Measurements from ENCODE around the gene USP35. TPM values are rescaled to one million over a fixed set of nuclear protein-coding genes. Genes with fewer than 3 reads are reported as not detected.

The USP35 gene
- total and polyA plus RNA-seq, 12 donors, result 3.6 to 7.3 (median 5.2) TPM

GRCh38 chr11:78262238-78262637 lies 73.5 kb downstream of the USP35 start:
- no peak for DNase-seq
- Histone ChIP-seq H3K27me3 (no peaks in the 10 kb centered on the region), H3K4me1 (peaks cover 5 to 65% (median 33%) of the 10 kb centered on the region in 9 donors), H3K9me3 (no peaks in the 10 kb centered on the region), H3K4me3 (no peak overlapping the region), H3K36me3 (no peaks in the 10 kb centered on the region), H3K27ac (peak overlapping the region in 1 of 10 donors; percentile 43)
- intact Hi-C loops (cut with DNase I), result loop anchor here in 1 of 10 donors (10.0 kb wide), 1 partner anchor 83 kb away; no protein-coding TSS in a partner anchor
- 73 to 74% methylated on average over 5 of the region's 5 CpGs for WGBS, 2 donors
- peak in 3 of 8 donors; percentile 12 to 41 (median 41) for ATAC-seq
- no peak for TF ChIP-seq CTCF (IDR thresholded peaks at IDR 0.05)

GRCh38 chr11:78262691-78263090 lies 74.0 kb downstream of the USP35 start:
- intact Hi-C loops (cut with DNase I), result loop anchor here in 1 of 10 donors (10.0 kb wide), 1 partner anchor 82 kb away; no protein-coding TSS in a partner anchor
- DNase-seq (no peak), ATAC-seq (no peak)
- no peaks in the 10 kb centered on the region for H3K36me3 ChIP-seq
- H3K9me3 ChIP-seq, result no peaks in the 10 kb centered on the region
- H3K4me1 ChIP-seq, result peaks cover 5 to 65% (median 35%) of the 10 kb centered on the region in 9 donors
- no peak overlapping the region for H3K4me3 ChIP-seq
- peak overlapping the region in 1 of 10 donors; percentile 43 for H3K27ac ChIP-seq
- no peaks in the 10 kb centered on the region for H3K27me3 ChIP-seq
- TF ChIP-seq CTCF (IDR thresholded peaks at IDR 0.05), result no peak

Other genes starting within 250 kb of the USP35 start
- gene INTS4, start 194.3 kb upstream of the USP35 start, total RNA-seq, result 10 to 100 TPM; 12.2 to 20.2 (median 16.8) TPM
- gene INTS4, start 194.3 kb upstream of the USP35 start, polyA plus RNA-seq, result 10 to 100 TPM; 12.8 to 14.9 TPM
- gene KCTD14, start 165.6 kb upstream of the USP35 start, total RNA-seq, result under 1 TPM in 9 of 10 donors, not detected in 1; 0.17 to 0.53 (median 0.21) TPM
- gene KCTD14, start 165.6 kb upstream of the USP35 start, polyA plus RNA-seq, result under 1 TPM; 0.15 to 0.49 TPM
- gene THRSP, start 125.1 kb upstream of the USP35 start, total RNA-seq, result 1 to 10 TPM in 6 of 10 donors, under 1 TPM in 1, not detected in 3; 0.21 to 7.7 (median 3.5) TPM
- gene THRSP, start 125.1 kb upstream of the USP35 start, polyA plus RNA-seq, result 10 to 100 TPM; 13.6 to 25.4 TPM
- 100 to 1,000 TPM; 242 to 400 (median 275) TPM for gene NDUFC2, start 109.1 kb upstream of the USP35 start, total RNA-seq
- gene NDUFC2, start 109.1 kb upstream of the USP35 start, polyA plus RNA-seq, result 100 to 1,000 TPM in 1 of 2 donors, 10 to 100 TPM in 1; 69.7 to 294 TPM
- 10 to 100 TPM in 9 of 10 donors, 1 to 10 TPM in 1; 9.6 to 19.5 (median 15.5) TPM for gene ALG8, start 49.3 kb upstream of the USP35 start, total RNA-seq
- 10 to 100 TPM; 21.1 to 69.1 TPM for gene ALG8, start 49.3 kb upstream of the USP35 start, polyA plus RNA-seq
- 1 to 10 TPM; 4.2 to 9.9 (median 6.7) TPM for gene KCTD21, start 293 bp upstream of the USP35 start, total RNA-seq
- 1 to 10 TPM; 4.5 to 5.0 TPM for gene KCTD21, start 293 bp upstream of the USP35 start, polyA plus RNA-seq
- gene GAB2, start 228.9 kb downstream of the USP35 start, total RNA-seq, result 10 to 100 TPM; 18.2 to 44.6 (median 29.8) TPM
- 1 to 10 TPM; 5.0 to 7.0 TPM for gene GAB2, start 228.9 kb downstream of the USP35 start, polyA plus RNA-seq

All from heart right ventricle (tissue), 16 donors.